PC-3 (cell line): ENCODE results near the gene SUGCT. TPM values are rescaled to one million over a fixed set of nuclear protein-coding genes. Genes with fewer than 3 reads are reported as not detected.

ENCODE experiments used
- ATAC-seq: fragments of 200-7000 bp; cut with Tn5 transposase; 2 replicates; pipeline ENCODE4 v1.9.1; 2020; ENCODE audit warnings: mild to moderate bottlenecking, moderate library complexity
- BruUV-seq: library from RNA; stranded (reverse); fragments of 400-500 nt; replicated peaks from 2 replicates; lab custom pipeline; 2021; lab: Mats Ljungman, UMichigan
- CTCF ChIA-PET: fragments of 300-600 bp; sonication (Branson Sonifier 250); formaldehyde crosslinking; loops from one replicate; lab custom pipeline; 2022; ENCODE audit warnings: antibody characterized with exemption; lab: Charles Lee
- POLR2A ChIA-PET: fragments of 300-600 bp; sonication (Branson Sonifier 250); formaldehyde crosslinking; loops from one replicate; lab custom pipeline; 2022; ENCODE audit warnings: antibody characterized with exemption; ENCODE audit not compliant: unreplicated experiment; lab: Charles Lee
- DNase-seq: peaks from one replicate; pipeline ENCODE4 v3.0.0-alpha.2; 2015
- H2AFZ ChIP-seq: fragments of 300-600 bp; sonication (generic); 2 replicates; pipeline ENCODE4 v1.6.0; 2016; ENCODE audit warnings: antibody characterized with exemption, low read length
- H3F3A ChIP-seq: fragments of 300-600 bp; sonication (generic); one replicate; pipeline ENCODE4 v1.6.0; 2017; ENCODE audit warnings: antibody characterized with exemption, low read length, control low read depth, mild to moderate bottlenecking; ENCODE audit not compliant: unreplicated experiment
- H3K27ac ChIP-seq: fragments of 300-600 bp; sonication (generic); 2 replicates; pipeline ENCODE4 v1.5.1; 2016; ENCODE audit warnings: mild to moderate bottlenecking, low read length
- H3K27me3 ChIP-seq: fragments of 300-600 bp; sonication (generic); 2 replicates; pipeline ENCODE4 v1.6.1; 2016; ENCODE audit warnings: low read length, mixed read lengths
- H3K36me3 ChIP-seq: fragments of 300-600 bp; sonication (generic); 2 replicates; pipeline ENCODE4 v1.6.1; 2016; ENCODE audit warnings: low read depth, mixed run types, low read length, mixed read lengths
- H3K4me1 ChIP-seq: fragments of 300-600 bp; sonication (generic); 2 replicates; pipeline ENCODE4 v1.5.1; 2016; ENCODE audit warnings: low read length; ENCODE audit not compliant: insufficient read depth
- H3K4me2 ChIP-seq: fragments of 300-600 bp; sonication (generic); 2 replicates; pipeline ENCODE4 v1.6.0; 2016; ENCODE audit warnings: low read length
- H3K4me3 ChIP-seq: fragments of 300-600 bp; sonication (generic); 2 replicates; pipeline ENCODE4 v1.5.1; 2016; ENCODE audit warnings: mild to moderate bottlenecking, low read length, mixed read lengths
- H3K79me2 ChIP-seq: fragments of 300-600 bp; sonication (generic); 2 replicates; pipeline ENCODE4 v1.6.1; 2017; ENCODE audit warnings: low read length, mixed read lengths
- H3K9ac ChIP-seq: fragments of 300-600 bp; sonication (generic); 2 replicates; pipeline ENCODE4 v1.6.0; 2016; ENCODE audit warnings: mild to moderate bottlenecking, low read length
- H3K9me2 ChIP-seq: fragments of 300-600 bp; sonication (generic); replicated peaks from 2 replicates; pipeline ENCODE4 v1.6.1; 2016; ENCODE audit warnings: mixed run types, low read length, mixed read lengths
- H3K9me3 ChIP-seq: fragments of 300-600 bp; sonication (generic); 2 replicates; pipeline ENCODE4 v1.6.1; 2016; ENCODE audit warnings: low read length, mixed read lengths
- H4K20me1 ChIP-seq: fragments of 300-600 bp; sonication (generic); 2 replicates; pipeline ENCODE4 v1.6.1; 2016; ENCODE audit warnings: low read length, mixed read lengths
- EZH2 ChIP-seq: fragments of 300-600 bp; sonication (generic); IDR thresholded peaks from one replicate; pipeline ENCODE4 v1.6.1; 2017; ENCODE audit warnings: antibody characterized with exemption, mild to moderate bottlenecking, low read length; ENCODE audit not compliant: unreplicated experiment
- EZH2phosphoT487 ChIP-seq: fragments of 300-600 bp; sonication (generic); IDR thresholded peaks from 2 replicates; pipeline ENCODE4 v1.6.1; 2018; ENCODE audit warnings: mild to moderate bottlenecking, antibody characterized with exemption, low read length, borderline replicate concordance
- intact Hi-C: fragments of 100-400 bp; cut with micrococcal nuclease; formaldehyde crosslinking; loops from 2 replicates; pipeline ENCODE4 v1.9.0; 2023
- total RNA-seq: library from RNA; depleted of rRNA; stranded (reverse); fragments of >200 nt; gene quantifications from 2 replicates; pipeline ENCODE4 v1.2.3, GENCODE V29; 2014
- TF ChIP-seq, protein P1 (sequence below): fragments of 300-600 bp; sonication (generic); conservative IDR thresholded peaks from 2 replicates; pipeline ENCODE4 v1.5.1; 2017; ENCODE audit warnings: antibody characterized with exemption, low read depth, mild to moderate bottlenecking, low read length

SUGCT gene
- total RNA-seq, 1 experiment from 2014 or later: 2.9 TPM

DNA sequence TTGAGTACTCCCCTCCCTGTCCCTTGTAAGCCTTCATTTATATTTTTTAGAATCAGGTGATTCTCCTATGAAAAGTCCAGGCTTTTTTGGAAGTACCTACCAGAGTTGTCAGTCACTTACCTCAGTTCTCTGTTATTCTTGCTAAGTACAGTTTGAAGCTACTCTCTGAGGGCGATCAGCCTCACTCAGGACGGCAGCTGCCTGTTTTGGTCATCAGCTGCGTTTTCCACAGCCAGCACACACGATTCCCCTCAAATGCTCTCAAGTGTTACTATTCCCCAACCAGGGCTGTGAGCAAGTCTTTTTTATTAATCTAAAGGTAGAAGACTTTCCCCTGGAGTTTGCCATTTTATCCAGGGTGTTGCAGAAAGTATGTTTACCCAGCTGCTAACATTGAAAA, 328.6 kb downstream of the SUGCT start:
- H3K9ac ChIP-seq: no peak overlapping the region
- H3K27me3 ChIP-seq: no peaks in the 10 kb centered on the region
- ATAC-seq: no peak
- no TSS peak for BruUV-seq
- CTCF ChIA-PET: no interaction called here
- no peaks in the 10 kb centered on the region for H3K9me3 ChIP-seq
- H4K20me1 ChIP-seq: no peaks in the 10 kb centered on the region
- intact Hi-C loops: no loop called here
- H3K79me2 ChIP-seq: no peaks in the 10 kb centered on the region
- no peak overlapping the region for H3K4me3 ChIP-seq
- H3F3A ChIP-seq: no peaks in the 10 kb centered on the region
- TF ChIP-seq EZH2phosphoT487 (no peak), EZH2 (no peak)
- TF ChIP-seq, protein P1, sequence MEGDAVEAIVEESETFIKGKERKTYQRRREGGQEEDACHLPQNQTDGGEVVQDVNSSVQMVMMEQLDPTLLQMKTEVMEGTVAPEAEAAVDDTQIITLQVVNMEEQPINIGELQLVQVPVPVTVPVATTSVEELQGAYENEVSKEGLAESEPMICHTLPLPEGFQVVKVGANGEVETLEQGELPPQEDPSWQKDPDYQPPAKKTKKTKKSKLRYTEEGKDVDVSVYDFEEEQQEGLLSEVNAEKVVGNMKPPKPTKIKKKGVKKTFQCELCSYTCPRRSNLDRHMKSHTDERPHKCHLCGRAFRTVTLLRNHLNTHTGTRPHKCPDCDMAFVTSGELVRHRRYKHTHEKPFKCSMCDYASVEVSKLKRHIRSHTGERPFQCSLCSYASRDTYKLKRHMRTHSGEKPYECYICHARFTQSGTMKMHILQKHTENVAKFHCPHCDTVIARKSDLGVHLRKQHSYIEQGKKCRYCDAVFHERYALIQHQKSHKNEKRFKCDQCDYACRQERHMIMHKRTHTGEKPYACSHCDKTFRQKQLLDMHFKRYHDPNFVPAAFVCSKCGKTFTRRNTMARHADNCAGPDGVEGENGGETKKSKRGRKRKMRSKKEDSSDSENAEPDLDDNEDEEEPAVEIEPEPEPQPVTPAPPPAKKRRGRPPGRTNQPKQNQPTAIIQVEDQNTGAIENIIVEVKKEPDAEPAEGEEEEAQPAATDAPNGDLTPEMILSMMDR: no peak
- H3K36me3 ChIP-seq: no peaks in the 10 kb centered on the region
- POLR2A ChIA-PET: no interaction called here
- H3K4me2 ChIP-seq: no peak overlapping the region
- no peak overlapping the region for H3K27ac ChIP-seq
- H3K9me2 ChIP-seq: no peaks in the 10 kb centered on the region
- no peak overlapping the region for H2AFZ ChIP-seq
- H3K4me1 ChIP-seq: no peaks in the 10 kb centered on the region
- DNase-seq: no peak

DNA sequence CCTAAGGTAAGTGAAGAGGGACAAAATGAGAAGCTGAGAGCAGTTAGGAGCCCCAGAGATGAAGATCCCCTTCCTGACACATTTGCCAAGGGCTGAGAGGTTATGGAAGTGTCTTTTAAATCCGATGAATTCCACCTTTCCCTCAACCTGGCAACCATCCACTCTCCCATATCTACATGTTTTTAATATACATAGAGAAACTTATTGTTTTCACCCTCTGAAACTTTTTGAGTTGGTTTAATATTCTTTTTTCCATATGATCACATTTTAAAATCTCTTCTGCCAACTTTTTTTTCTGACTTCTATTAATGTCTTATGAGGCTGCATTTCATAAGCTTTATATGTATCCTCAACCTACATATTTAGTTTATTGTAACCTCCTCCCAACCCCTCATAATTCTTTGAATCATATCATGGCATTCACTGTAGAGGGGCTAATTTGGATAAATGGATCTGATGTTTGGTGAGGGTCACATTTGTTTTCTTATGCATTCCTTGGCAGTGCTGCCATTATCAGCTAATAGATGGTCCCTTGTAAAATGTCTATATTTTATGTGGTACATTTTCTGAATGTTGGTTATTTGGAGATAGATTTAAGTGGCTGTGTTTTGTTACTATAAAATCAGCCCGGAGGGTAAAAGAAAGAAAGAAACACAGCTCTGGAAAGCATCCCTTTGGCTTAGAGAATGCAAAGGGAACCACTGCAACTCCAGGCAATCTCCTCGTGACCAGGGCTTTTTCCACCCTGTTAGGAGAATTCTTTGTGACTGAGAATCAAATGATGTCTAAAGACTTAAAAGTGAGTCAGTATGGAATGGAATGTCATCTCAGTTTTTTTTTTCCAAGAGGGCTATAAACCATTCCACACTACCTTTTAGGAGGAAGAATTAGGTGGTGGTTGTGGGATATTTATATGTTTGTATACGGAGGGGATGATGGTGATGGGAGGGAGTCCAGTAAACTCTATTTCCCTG, 334.4 kb downstream of the SUGCT start:
- no peak for ATAC-seq

More for the DNA sequence above, 334.4 kb downstream of the SUGCT start:
- H3K27ac ChIP-seq: no peak overlapping the region
- no peak overlapping the region for H3K4me2 ChIP-seq
- intact Hi-C loops: no loop called here
- no peak overlapping the region for H3K4me3 ChIP-seq
- H3K9me3 ChIP-seq: no peaks in the 10 kb centered on the region
- H3K9ac ChIP-seq: no peak overlapping the region
- H3K27me3 ChIP-seq: no peaks in the 10 kb centered on the region
- no peak overlapping the region for H2AFZ ChIP-seq
- H3K79me2 ChIP-seq: no peaks in the 10 kb centered on the region
- no peaks in the 10 kb centered on the region for H3K36me3 ChIP-seq
- H3K4me1 ChIP-seq: no peaks in the 10 kb centered on the region
- BruUV-seq: no TSS peak
- no peaks in the 10 kb centered on the region for H4K20me1 ChIP-seq
- CTCF ChIA-PET: no interaction called here
- peak; percentile 17 for DNase-seq
- no peak for TF ChIP-seq EZH2
- TF ChIP-seq, protein P1: no peak
- no peak for TF ChIP-seq EZH2phosphoT487
- no peaks in the 10 kb centered on the region for H3F3A ChIP-seq
- no peaks in the 10 kb centered on the region for H3K9me2 ChIP-seq
- POLR2A ChIA-PET: no interaction called here
